HCT116 (cell line): ENCODE results near the gene PCDHGA1. TPM values are rescaled to one million over a fixed set of nuclear protein-coding genes. Genes with fewer than 3 reads are reported as not detected.

ENCODE experiments used
- ATAC-seq: fragments of 200-7000 bp; cut with Tn5 transposase; 2 replicates; pipeline ENCODE4 v1.9.1; 2020; ENCODE audit warnings: mild to moderate bottlenecking, moderate library complexity
- BruUV-seq: library from RNA; stranded (reverse); fragments of 400-500 nt; replicated peaks from 2 replicates; lab custom pipeline; 2021; lab: Mats Ljungman, UMichigan
- CTCF ChIA-PET: fragments of 300-600 bp; sonication (Branson Sonifier 250); formaldehyde crosslinking; loops from one replicate; lab custom pipeline; 2021; ENCODE audit warnings: antibody characterized with exemption; lab: Charles Lee
- POLR2A ChIA-PET: fragments of 300-600, 350-600 bp; sonication (Branson Sonifier 250); formaldehyde crosslinking; loops from one replicate; lab custom pipeline; 2021; ENCODE audit warnings: antibody characterized with exemption; lab: Charles Lee
- RAD21 ChIA-PET, 2 experiments: fragments of 300-600 bp; sonication (Branson Sonifier 250); formaldehyde crosslinking; loops; one replicate each; lab custom pipeline; 2023; ENCODE audit warnings: low total read pairs in 2 of 2; ENCODE audit not compliant: uncharacterized antibody in 2 of 2, unreplicated experiment in 2 of 2, low non-redundant PET in 1 of 2; lab: Charles Lee
- DNase-seq: peaks from one replicate; pipeline ENCODE4 v3.0.0-alpha.2; 2010; ENCODE audit warnings: low read depth, low spot score
- H2AFZ ChIP-seq: fragments of 200-600 bp; shearing (Covaris generic), sonication (generic); 2 replicates; pipeline ENCODE4 v1.6.1; 2017; ENCODE audit warnings: low read depth, mixed run types, mixed read lengths, antibody characterized with exemption, low read length; ENCODE audit not compliant: poor library complexity, severe bottlenecking
- H3K27ac ChIP-seq: 2 replicates; pipeline ENCODE4 v1.5.1; 2012; ENCODE audit warnings: low read depth, low read length
- H3K27me3 ChIP-seq: fragments of 200-600 bp; sonication (generic); 2 replicates; pipeline ENCODE4 v1.6.1; 2016; ENCODE audit warnings: mixed run types, low read length, mixed read lengths; ENCODE audit not compliant: insufficient read depth
- H3K36me3 ChIP-seq, 2 experiments: fragments of 200-500 bp in 1 of 2; fragments of 200-600 bp in 1 of 2; sonication (Bioruptor generic) in 1 of 2; sonication (generic) in 1 of 2; 2 replicates each; pipeline versions ENCODE4 v1.5.1 to v1.6.1; 2014 to 2016; ENCODE audit warnings: low read length in 2 of 2, inconsistent platforms in 1 of 2, mixed read lengths in 1 of 2, mixed run types in 1 of 2; ENCODE audit not compliant: insufficient read depth in 2 of 2, control insufficient read depth in 1 of 2
- H3K4me1 ChIP-seq, 2 experiments: fragments of 200-600 bp in 1 of 2; sonication (generic) in 1 of 2; 2 replicates each; pipeline versions ENCODE4 v1.5.1 to v1.6.1; 2012 to 2017; ENCODE audit warnings: low read length in 2 of 2, inconsistent platforms in 1 of 2, mild to moderate bottlenecking in 1 of 2, mixed read lengths in 1 of 2, mixed run types in 1 of 2, moderate library complexity in 1 of 2; ENCODE audit not compliant: insufficient read depth in 2 of 2, control insufficient read depth in 1 of 2
- H3K4me2 ChIP-seq: fragments of 200-600 bp; sonication (generic); 2 replicates; pipeline ENCODE4 v1.6.1; 2017; ENCODE audit warnings: mixed run types, low read length, mixed read lengths
- H3K4me3 ChIP-seq, 2 experiments: fragments of 200-600 bp in 1 of 2; sonication (generic) in 1 of 2; replicated peaks in 1 of 2; 2 replicates each; pipeline ENCODE4 v1.5.1; 2011 to 2016; ENCODE audit warnings: low read length in 2 of 2, control low read depth in 1 of 2, low read depth in 1 of 2, mild to moderate bottlenecking in 1 of 2, mixed read lengths in 1 of 2, mixed run types in 1 of 2
- H3K79me2 ChIP-seq: fragments of 200-600 bp; sonication (generic); 2 replicates; pipeline ENCODE4 v1.6.1; 2017; ENCODE audit warnings: mild to moderate bottlenecking, mixed run types, low read length, moderate library complexity, mixed read lengths; ENCODE audit not compliant: insufficient read depth
- H3K9ac ChIP-seq: fragments of 200-600 bp; sonication (generic); 2 replicates; pipeline ENCODE4 v1.6.1; 2016; ENCODE audit warnings: low read length, mixed read lengths
- H3K9me2 ChIP-seq: fragments of 200-600 bp; sonication (generic), shearing (Covaris generic); 2 replicates; pipeline ENCODE4 v1.6.1; 2017; ENCODE audit warnings: mixed run types, mild to moderate bottlenecking, moderate library complexity; ENCODE audit not compliant: insufficient read depth
- H3K9me3 ChIP-seq, 2 experiments: fragments of 200-500 bp in 1 of 2; fragments of 200-600 bp in 1 of 2; sonication (Bioruptor generic) in 1 of 2; sonication (generic) in 1 of 2; 2 replicates each; pipeline ENCODE4 v1.6.1; 2014 to 2017; ENCODE audit warnings: low read length in 2 of 2, mixed read lengths in 2 of 2, inconsistent platforms in 1 of 2, low read depth in 1 of 2, mild to moderate bottlenecking in 1 of 2, mixed run types in 1 of 2, moderate library complexity in 1 of 2; ENCODE audit not compliant: control insufficient read depth in 1 of 2, insufficient read depth in 1 of 2
- H4K20me1 ChIP-seq: fragments of 200-600 bp; sonication (generic), shearing (Covaris generic); 2 replicates; pipeline ENCODE4 v1.6.1; 2017; ENCODE audit warnings: mixed run types, mild to moderate bottlenecking, moderate library complexity; ENCODE audit not compliant: insufficient read depth
- ATF3 ChIP-seq: IDR thresholded peaks from 2 replicates; pipeline ENCODE4 v1.6.1; 2012
- CBX3 ChIP-seq: IDR thresholded peaks from 2 replicates; pipeline ENCODE4 v1.6.1; 2012; ENCODE audit warnings: low read depth
- CEBPB ChIP-seq: IDR thresholded peaks from 2 replicates; pipeline ENCODE4 v1.6.1; 2012; ENCODE audit warnings: low read depth
- ELF1 ChIP-seq: IDR thresholded peaks from 2 replicates; pipeline ENCODE4 v1.6.1; 2012; ENCODE audit warnings: low read depth, borderline replicate concordance
- EZH2 ChIP-seq: fragments of 200-600 bp; sonication (generic); IDR thresholded peaks from 2 replicates; pipeline ENCODE4 v1.6.1; 2017; ENCODE audit warnings: antibody characterized with exemption, mixed run types
- EZH2phosphoT487 ChIP-seq: fragments of 200-600 bp; IDR thresholded peaks from 2 replicates; pipeline ENCODE4 v1.6.1; 2018; ENCODE audit warnings: antibody characterized with exemption, borderline replicate concordance
- FOSL1 ChIP-seq: IDR thresholded peaks from 2 replicates; pipeline ENCODE4 v1.6.1; 2012; ENCODE audit warnings: low read depth
- JUND ChIP-seq: IDR thresholded peaks from 2 replicates; pipeline ENCODE4 v1.6.1; 2012
- MAX ChIP-seq: IDR thresholded peaks from 2 replicates; pipeline ENCODE4 v1.6.1; 2012
- POLR2A ChIP-seq: IDR thresholded peaks from 2 replicates; pipeline ENCODE4 v1.7.0; 2011; ENCODE audit warnings: borderline replicate concordance; ENCODE audit not compliant: insufficient read depth, insufficient read length; ENCODE audit errors: extremely low read depth
- POLR2AphosphoS5 ChIP-seq: IDR thresholded peaks from 2 replicates; pipeline ENCODE4 v1.6.1; 2011; ENCODE audit warnings: mild to moderate bottlenecking, low read depth, low read length, moderate library complexity
- SIN3A ChIP-seq: IDR thresholded peaks from 2 replicates; pipeline ENCODE4 v1.6.1; 2012; ENCODE audit warnings: low read depth
- TCF7L2 ChIP-seq: IDR thresholded peaks from 2 replicates; pipeline ENCODE4 v1.7.0; 2011; ENCODE audit warnings: borderline replicate concordance, inconsistent platforms; ENCODE audit not compliant: insufficient read depth, insufficient read length; ENCODE audit errors: extremely low read depth
- ZNF274 ChIP-seq: fragments of 200-500 bp; sonication (Bioruptor generic); IDR thresholded peaks from 2 replicates; pipeline ENCODE4 v1.6.1; 2014; ENCODE audit warnings: mild to moderate bottlenecking, low read depth, low read length, inconsistent platforms
- intact Hi-C: fragments of 100-400 bp; cut with micrococcal nuclease; formaldehyde crosslinking; loops from 2 replicates; pipeline ENCODE4 v1.10.0; 2022
- total RNA-seq: library from RNA; stranded (reverse); gene quantifications from one replicate; pipeline ENCODE4 v1.2.1, GENCODE V29; 2021; ENCODE audit not compliant: unreplicated experiment
- TF ChIP-seq, protein P1 (sequence below): IDR thresholded peaks from 2 replicates; pipeline ENCODE4 v1.6.1; 2011; ENCODE audit warnings: mild to moderate bottlenecking, low read length, moderate library complexity; ENCODE audit not compliant: insufficient replicate concordance; ENCODE audit errors: extremely low read depth

PCDHGA1 gene
- total RNA-seq, 1 experiment from 2014 or later, result 0.05 TPM

- TF ChIP-seq MAX, result no peak
Measured at GRCh38 chr5:141514330-141515133, 184.2 kb downstream of the PCDHGA1 start (continued).

GRCh38 chr5:141515141-141515540, 184.8 kb downstream of the PCDHGA1 start:
- POLR2A ChIA-PET, result no interaction called here

More at GRCh38 chr5:141515141-141515540, 184.8 kb downstream of the PCDHGA1 start:
- peaks cover 10 to 28% of the 10 kb centered on the region in 2 experiments for H3K4me1 ChIP-seq
- H3K9ac ChIP-seq, result no peak overlapping the region
- ChIA-PET CTCF (interaction anchor here (1.0 to 2.1 kb wide), 3 partner anchors 102 to 194 kb away, joined by 3 to 11 read pairs (median 3); partner anchors contain the start of gene PCDHGA10), RAD21 (no interaction called here)
- no peaks in the 10 kb centered on the region for H3K27me3 ChIP-seq
- H3K9me2 ChIP-seq, result no peaks in the 10 kb centered on the region
- BruUV-seq, result TSS peak; percentile 44
- intact Hi-C loops, result loop anchor here (5.0 kb wide), 1 partner anchor 788 kb away; no protein-coding TSS in a partner anchor
- no peak for TF ChIP-seq EZH2phosphoT487
- TF ChIP-seq SIN3A, result no peak
- TF ChIP-seq CBX3, result no peak
- no peak for TF ChIP-seq EZH2
- TF ChIP-seq, protein P1, sequence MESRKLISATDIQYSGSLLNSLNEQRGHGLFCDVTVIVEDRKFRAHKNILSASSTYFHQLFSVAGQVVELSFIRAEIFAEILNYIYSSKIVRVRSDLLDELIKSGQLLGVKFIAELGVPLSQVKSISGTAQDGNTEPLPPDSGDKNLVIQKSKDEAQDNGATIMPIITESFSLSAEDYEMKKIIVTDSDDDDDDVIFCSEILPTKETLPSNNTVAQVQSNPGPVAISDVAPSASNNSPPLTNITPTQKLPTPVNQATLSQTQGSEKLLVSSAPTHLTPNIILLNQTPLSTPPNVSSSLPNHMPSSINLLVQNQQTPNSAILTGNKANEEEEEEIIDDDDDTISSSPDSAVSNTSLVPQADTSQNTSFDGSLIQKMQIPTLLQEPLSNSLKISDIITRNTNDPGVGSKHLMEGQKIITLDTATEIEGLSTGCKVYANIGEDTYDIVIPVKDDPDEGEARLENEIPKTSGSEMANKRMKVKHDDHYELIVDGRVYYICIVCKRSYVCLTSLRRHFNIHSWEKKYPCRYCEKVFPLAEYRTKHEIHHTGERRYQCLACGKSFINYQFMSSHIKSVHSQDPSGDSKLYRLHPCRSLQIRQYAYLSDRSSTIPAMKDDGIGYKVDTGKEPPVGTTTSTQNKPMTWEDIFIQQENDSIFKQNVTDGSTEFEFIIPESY, result no peak
- no peak for TF ChIP-seq POLR2AphosphoS5
- no peak for TF ChIP-seq JUND
- no peak for TF ChIP-seq ZNF274
- TF ChIP-seq ATF3, result no peak
- no peak for TF ChIP-seq MAX
- TF ChIP-seq ELF1, result no peak
- TF ChIP-seq CEBPB, result no peak
- no peak for TF ChIP-seq POLR2A
- no peak for TF ChIP-seq FOSL1
- TF ChIP-seq TCF7L2, result no peak
- no peak overlapping the region for H2AFZ ChIP-seq
- peaks cover 6 to 26% of the 10 kb centered on the region in 2 experiments; a peak in 2 of 4 replicates for H3K36me3 ChIP-seq
- no peak overlapping the region for H3K27ac ChIP-seq
- H4K20me1 ChIP-seq, result no peaks in the 10 kb centered on the region
- no peak overlapping the region for H3K4me3 ChIP-seq
- H3K4me2 ChIP-seq, result no peak overlapping the region
- no peaks in the 10 kb centered on the region for H3K9me3 ChIP-seq
- DNase-seq (no peak), ATAC-seq (no peak)
- H3K79me2 ChIP-seq, result peaks cover 6% of the 10 kb centered on the region; the same call in 1 of the 2 replicates
